Fibroblast of skin of back (primary cell): ENCODE measurements around the gene OR2V1.
"Not testable (repeated sequence)": the region's sequence is repeated elsewhere in the genome, so short reads cannot be mapped to it uniquely, and the experiment has no call there.

Experiments
- DNase-seq: peaks from one replicate; pipeline ENCODE4 v3.0.0-alpha.2; 2013

OR2V1 gene

DNA sequence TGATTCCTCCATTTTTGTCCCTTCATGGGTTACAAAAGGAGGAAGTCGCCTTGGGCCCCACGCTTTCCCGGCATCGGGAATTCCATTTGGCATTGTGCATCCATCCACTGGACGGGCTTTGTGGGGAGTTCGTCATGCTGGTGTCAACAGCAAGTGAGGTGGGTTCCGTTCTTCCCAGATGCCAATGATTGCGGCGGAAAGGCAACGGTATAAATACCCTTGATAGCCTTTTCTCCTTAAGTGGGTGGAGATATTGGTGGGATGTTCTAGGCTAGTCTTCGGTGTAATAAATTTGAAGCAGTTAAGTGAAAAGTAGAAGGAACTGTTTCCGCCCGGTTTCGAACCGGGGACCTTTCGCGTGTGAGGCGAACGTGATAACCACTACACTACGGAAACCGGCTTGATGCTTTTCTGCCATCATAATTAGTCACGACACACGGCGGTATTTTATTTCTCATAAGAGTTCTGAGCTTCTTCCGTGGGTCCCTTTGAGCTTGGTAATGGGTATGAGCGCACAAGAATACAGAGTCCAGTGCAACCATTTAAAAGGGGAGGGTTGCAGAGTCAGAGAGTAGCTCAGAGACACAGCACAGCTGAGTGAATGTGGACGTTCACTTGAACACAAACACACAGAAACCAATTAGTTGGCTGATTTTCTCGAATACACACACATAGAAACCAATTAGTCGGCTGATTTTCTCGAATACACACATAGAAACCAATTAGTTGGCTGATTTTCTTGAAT is 28.9 kb downstream of the OR2V1 start:
- DNase-seq: not testable (repeated sequence)

DNA sequence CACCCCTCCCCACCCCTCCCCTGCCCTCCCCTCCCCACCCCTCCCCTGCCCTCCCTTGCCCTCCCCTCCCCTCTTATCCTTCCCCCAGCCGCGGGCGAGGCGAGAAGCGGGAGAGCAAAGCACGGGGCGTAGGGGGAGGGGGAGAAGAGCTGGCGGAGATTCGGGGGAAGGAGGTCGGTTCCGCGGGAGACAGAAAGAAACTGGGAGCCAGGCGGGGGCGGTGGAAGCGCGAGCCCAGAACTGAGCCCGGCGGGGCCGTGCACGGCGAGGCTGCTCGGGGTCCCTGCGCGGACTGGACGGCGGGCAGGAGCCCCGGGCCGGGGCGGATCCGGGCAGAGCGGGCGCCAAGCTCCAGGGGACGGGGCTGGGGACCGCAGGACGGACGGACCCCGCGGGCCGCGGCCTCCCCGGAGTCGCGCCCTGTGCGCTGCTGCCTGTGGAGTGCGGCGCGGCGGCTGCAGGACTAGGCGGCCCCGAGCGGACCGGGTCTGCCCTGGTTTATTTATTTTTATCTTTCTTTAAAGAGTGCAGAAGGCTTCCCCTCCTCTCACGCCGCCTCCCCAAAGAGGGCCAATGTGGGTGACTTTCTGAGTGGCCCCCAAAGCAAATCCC is 29.8 kb downstream of the OR2V1 start:
- not testable (repeated sequence) for DNase-seq

DNA sequence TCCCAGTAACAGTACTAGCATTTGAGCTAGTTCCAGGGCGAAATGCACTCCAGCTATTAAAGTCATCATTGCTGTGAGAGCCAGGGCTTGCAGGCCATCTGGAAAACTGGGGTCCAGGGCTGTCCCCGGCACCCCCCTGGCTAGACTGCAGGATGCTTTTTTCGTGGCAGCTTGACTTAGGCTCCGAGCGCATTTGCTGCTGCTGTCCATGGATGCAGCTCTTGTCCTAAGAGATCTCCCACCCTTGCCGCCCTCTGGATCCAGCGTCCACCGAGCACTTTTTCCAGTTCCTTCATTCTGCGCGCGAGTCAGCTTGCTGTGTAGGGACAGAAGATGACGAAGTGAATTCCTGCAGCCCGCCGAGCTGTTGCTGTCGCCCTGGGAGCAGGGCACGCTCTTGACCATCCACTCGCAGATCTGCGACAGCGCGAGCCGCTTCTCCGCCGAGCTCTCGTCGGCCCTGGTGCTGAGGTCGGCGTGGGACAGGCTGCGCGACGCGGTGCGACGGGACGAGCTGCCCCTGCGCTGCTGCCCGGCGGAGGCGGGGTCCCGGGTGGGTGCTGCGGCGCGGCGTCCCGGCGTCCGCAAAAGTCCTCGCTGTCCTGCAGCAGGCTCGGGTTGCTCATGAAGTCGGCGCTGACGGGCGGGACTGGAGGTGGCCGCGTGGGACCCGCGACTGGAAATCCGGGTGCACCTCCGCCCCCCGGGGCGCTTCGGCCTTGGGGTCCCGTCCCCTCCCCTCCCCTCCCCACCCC is 30.7 kb downstream of the OR2V1 start:
- peak; percentile 17 for DNase-seq

DNA sequence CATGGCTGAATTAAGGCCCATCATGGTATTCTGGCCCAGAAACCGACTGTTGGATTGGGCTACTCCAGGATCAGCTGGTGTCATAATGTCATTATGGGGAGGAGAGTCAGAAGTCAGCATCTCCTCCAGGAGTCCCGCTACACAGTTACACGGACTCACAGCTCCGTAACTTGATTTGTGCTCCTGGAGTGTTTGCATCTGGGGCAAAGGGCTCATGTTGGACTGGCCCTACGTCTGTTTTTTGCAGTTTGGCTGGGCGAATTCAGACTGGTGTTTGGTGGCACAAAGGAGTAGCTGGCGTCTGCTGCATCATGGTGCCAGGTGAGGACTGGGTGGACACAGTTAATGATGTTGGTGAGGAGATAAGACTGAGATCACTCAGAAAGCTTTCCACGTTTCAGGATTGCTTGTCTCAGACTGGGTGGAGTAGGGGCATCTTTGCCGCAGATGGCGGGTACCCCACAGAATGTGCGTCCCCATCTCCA is 31.3 kb downstream of the OR2V1 start:
- DNase-seq: no peak

DNA sequence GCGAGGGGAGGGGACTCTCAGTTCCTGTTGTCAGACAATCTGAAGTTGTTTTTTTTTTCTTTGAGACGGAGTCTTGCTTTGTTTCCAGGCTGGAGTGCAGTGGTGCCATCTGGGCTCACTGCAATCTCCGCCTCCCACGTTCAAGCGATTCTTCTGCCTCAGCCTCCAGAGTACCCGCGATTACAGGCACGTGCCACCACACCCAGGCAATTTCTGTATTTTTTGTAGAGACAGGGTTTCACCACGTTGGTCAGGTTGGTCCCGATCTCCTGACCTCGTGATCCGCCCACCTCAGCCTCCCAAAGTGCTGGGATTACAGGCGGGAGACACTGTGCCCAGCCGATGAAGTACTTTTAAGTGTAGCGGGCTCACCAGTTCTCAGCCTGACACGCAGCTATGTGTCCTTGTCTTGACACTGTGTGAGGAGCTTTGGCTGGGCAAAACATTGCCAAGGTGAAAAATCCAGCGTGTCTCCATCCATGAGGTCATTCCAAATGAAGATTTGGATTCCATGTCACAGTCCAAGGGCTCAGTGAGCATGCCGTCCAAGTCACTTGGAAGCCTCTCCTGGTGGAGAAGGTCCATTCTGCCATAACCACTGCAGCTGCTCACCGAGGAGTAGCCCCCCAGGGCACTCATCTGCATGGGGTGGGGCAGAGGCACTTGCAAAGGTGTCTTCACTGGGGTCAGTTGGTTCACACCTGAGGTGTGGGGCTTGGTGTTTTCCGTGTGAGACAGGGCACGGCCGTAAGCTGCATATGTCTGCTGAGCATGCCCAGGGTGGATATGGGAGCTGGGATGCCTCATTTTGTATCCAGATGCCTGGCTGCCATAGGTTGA is 32.0 kb downstream of the OR2V1 start:
- DNase-seq: no peak

DNA sequence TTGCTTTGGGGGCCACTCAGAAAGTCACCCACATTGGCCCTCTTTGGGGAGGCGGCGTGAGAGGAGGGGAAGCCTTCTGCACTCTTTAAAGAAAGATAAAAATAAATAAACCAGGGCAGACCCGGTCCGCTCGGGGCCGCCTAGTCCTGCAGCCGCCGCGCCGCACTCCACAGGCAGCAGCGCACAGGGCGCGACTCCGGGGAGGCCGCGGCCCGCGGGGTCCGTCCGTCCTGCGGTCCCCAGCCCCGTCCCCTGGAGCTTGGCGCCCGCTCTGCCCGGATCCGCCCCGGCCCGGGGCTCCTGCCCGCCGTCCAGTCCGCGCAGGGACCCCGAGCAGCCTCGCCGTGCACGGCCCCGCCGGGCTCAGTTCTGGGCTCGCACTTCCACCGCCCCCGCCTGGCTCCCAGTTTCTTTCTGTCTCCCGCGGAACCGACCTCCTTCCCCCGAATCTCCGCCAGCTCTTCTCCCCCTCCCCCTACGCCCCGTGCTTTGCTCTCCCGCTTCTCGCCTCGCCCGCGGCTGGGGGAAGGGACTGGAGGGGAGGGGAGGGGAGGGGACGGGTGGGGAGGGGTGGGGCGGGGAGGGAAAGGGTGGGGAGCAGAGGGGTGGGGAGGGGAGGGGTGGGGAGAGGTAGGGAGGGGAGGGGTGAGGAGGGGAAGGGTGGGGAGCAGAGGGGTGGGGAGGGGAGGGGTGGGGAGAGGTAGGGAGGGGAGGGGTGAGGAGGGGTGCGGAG is 33.0 kb downstream of the OR2V1 start:
- DNase-seq: not testable (repeated sequence)

DNA sequence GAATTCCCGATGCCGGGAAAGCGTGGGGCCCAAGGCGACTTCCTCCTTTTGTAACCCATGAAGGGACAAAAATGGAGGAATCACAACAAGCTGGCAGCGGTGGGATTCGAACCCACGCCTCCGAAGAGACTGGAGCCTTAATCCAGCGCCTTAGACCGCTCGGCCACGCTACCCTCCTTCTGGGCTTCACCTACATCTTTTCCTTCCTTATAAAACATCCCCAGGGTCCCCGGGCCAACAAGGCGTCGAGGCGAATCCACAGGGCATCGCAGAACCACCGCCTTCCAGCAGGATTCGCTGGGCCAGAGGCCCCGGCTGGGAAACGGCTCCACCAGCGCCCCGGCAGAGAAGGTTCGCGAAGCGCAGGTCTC is 33.6 kb downstream of the OR2V1 start:
- DNase-seq: not testable (repeated sequence)

DNA sequence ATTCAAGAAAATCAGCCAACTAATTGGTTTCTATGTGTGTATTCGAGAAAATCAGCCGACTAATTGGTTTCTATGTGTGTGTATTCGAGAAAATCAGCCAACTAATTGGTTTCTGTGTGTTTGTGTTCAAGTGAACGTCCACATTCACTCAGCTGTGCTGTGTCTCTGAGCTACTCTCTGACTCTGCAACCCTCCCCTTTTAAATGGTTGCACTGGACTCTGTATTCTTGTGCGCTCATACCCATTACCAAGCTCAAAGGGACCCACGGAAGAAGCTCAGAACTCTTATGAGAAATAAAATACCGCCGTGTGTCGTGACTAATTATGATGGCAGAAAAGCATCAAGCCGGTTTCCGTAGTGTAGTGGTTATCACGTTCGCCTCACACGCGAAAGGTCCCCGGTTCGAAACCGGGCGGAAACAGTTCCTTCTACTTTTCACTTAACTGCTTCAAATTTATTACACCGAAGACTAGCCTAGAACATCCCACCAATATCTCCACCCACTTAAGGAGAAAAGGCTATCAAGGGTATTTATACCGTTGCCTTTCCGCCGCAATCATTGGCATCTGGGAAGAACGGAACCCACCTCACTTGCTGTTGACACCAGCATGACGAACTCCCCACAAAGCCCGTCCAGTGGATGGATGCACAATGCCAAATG is 34.1 kb downstream of the OR2V1 start:
- DNase-seq: not testable (repeated sequence)

DNA sequence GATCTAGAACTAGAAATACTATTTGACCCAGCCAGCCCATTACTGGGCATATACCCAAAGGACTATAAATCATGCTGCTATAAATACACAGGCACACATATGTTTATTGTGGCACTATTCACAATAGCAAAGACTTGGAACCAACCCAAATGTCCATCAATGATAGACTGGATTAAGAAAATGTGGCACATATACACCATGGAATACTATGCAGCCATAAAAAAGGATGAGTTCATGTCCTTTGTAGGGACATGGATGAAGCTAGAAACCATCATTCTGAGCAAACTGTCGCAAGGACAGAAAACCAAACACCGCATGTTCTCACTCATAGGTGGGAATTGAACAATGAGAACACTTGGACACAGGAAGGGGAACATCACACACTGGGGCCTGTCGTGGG is 35.8 kb downstream of the OR2V1 start:
- not testable (repeated sequence) for DNase-seq

DNA sequence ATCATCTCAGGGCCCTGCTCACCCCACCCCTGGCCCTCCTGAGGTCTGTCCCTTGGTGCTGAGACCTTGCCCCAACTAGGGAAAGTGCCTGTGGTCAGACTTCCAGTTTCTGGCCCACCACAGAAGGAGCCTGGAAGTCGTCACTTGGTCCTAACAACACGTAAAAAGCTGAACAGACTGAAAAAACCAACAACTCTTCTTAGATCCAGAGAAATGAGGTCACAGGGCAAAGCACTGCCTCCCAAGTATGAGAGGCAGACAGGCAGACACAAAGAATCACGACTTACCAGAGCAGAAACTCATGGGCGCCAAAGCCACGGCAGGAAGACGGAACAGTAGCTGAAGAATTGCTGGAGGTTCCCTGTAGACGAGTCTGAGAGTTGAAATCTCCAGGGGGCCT is 38.5 kb downstream of the OR2V1 start:
- DNase-seq: no peak

DNA sequence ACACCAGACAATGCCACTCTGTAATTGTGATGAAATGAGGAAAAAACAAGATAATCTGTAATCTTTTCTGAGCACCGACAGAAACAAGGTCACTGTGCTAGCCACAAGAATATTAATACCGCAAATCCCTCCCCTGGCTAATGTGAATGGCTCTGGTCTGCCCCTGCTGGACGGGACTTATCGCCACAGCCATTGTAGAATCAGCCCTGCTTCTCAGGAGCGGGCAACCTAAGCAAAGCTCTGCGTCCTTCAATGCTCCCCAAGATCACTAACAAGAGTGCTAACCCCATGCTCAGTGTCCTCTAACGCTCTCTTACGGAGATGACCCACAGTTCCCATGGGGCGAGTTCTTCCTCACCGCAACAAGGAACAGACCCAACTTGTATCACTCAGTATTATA is 42.7 kb downstream of the OR2V1 start:
- DNase-seq: peak; percentile 4

DNA sequence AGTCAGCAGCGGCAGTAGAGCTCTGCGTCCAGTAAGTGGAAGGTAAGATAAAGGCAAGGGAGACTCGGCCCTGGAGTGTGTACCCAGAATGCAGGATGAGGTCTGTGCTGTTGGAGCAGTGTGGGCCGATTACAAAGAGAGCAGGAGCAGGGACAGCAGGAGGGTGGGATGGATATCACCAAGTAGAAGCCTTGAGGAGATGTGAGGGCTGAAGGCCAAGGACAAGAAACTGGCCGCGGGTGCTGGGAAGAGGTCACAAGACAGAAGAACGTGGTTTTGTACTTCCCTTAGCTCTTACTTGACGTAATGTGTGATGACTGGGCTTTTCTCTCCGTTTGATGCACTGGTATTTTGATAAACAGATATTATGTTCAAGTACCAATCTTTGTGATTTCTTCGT is 43.7 kb downstream of the OR2V1 start:
- no peak for DNase-seq

DNA sequence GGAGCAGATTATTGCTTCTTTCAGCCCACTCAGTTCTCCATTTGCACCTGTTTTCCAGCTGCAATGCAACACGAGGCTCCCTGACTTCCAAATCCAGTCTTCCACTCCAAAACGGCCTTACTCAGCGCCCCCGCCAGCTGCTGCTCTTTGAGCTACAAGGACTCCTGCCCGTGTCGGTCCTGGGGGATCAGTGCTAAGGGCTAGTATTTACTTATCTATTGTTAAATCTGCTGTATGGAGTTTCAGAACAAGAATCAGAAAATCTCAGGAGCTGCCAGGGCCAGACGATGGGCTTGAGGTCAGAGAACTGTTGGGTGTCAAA is 44.1 kb downstream of the OR2V1 start:
- no peak for DNase-seq

DNA sequence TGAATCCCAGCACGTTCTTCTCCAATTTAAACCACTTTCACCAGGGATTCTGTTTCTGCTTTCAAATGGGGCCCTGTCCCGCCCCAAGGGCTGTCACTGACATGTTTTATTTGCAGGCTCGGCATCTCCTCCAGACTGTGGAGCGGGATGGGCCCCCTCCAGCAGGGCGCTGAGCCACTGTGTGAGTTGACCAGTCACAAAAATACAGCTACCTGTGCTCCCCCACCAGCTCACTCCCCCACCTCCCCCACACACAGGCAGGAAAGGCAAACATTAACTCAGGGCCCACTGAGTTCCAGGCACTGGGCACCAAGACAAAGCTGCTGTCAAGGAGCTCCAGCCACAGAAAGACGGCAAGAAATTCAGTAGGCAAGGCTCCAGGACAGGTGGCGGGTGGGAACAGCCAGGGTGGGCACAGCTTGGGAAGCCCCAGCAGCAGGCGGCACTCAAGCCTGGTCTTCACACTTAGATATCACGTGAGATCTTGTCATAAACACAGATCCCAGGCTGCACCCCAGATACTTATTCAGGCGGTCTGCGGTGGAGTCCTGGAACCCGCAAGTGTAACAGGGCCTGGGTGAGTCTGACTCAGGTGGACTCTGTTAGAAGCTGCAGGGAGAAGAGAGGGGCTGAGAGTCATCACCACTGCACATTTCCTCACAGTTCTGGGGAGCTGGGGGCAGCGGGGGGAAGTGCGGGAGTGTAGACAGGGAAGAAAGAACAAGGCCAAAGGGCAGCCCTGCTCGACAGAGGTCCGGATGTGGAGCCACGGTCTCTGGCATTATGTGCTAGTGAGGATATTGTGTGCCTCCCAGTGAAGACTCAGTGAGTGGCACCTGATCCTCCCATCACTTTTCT is 44.7 kb downstream of the OR2V1 start:
- no peak for DNase-seq

DNA sequence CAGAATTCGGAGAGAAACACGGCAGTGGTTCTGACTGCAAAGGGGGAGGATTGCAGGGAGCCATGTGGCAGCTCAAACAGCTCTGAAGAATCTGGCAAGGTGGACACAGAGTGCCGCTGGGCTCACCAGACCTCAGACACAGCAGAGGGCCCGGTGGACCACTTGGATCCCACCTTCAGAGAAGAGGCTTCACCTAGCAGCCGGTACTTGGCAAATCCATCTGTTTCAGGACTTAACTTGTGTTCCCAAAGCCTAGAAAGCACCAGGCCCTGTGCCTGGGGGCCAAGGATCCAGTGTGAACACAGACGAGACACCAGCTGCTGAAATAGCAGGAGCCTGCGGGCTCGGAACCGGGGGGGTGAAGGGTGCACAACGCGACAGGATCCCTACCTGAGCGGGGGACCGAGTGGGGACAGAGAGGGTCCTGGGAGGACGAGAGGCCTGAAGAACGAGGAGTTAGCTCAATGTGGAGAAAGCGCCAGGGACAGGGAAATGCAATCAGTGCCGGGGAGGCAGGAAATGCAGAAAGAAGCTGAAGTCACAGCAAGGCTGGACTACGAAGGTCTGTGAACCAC is 46.3 kb downstream of the OR2V1 start:
- no peak for DNase-seq

DNA sequence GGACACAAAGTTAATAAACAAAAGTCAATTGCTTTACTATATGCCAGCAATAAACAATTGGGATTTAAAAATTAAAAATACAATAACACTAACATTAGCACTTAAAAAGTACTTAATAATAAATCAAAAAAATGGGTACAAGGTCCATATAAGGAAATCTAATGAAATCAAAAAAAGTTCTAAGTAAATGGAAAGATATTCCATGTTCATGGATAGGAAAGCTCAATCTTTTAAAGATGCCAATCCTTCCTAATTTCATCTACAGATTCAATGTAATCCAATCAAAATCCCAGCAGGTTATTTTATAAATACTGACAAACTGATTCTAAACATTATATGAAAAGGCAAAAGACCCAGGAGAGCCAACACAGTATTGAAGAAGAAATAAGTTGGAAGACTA is 49.0 kb downstream of the OR2V1 start:
- DNase-seq: no peak

DNA sequence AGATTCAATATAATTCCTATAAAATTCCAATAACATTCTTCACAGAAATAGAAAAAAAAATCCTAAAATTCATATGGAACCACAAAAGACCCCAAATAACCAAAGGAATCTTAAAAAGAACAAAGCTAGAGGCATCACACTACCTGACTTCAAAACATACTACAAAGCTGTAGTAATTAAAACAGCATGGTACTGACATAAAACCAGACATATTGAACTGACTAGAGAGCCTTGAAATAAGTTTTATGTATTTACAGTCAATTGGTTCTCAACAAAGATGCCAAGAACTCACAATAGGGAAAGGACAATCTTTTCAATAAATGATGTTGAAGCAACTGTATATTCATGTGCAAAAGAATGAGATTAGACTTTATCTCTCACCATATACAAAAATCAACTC is 54.0 kb downstream of the OR2V1 start:
- no peak for DNase-seq
